Measurements from ENCODE around the gene SELENOO. TPM values are rescaled to one million over a fixed set of nuclear protein-coding genes. Genes with fewer than 3 reads are reported as not detected.
A peak's percentile ranks its signal among the peaks of the same experiment; 100 is the strongest.

SELENOO gene
- total and polyA plus RNA-seq, 2 of the 13 experiments (the other 11 are each of a cell fraction or from before 2014, with no cell fraction given): 14.4 to 19.0 TPM

DNA sequence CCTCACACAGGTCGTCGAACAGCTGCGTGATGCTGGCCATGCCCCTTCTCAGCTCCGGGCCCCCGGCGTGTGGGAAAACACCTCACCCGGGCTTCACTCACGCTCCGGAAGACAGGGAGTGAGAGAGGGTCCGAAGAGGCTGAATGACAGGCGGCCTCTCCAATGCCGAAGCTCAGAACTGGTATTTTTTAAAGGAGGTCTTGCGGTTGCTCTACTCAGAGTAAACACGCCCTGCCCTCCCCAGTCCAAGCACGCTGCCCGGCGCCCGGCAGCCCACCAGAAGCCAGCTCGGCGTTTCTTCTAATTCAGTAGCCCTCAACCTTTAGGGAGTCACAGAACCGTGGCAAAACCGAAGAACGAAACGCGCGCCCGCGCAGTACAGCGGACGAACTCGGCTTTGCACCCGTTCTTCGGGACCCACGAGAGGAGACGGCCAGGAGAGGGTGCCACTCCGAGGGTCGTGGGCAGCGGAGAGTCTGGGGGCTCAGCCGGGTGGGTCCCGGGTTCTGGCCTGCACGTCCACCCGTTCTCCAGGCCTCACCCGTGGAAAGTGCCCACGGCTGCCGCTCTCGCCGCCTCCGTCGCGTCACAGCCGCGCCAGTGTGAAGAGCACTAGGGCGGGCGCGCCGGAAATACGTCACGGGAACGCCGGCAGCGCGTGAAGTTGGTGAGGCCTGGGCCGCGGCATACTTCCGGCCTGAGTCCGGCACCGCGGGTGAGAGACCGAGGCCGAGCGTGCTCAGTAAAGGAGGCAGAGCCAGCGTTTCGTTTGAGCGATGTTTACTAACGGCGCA lies 43.8 kb downstream of the SELENOO start, which contains the start of gene TUBGCP6 (continued):
- TF ChIP-seq, protein P1, sequence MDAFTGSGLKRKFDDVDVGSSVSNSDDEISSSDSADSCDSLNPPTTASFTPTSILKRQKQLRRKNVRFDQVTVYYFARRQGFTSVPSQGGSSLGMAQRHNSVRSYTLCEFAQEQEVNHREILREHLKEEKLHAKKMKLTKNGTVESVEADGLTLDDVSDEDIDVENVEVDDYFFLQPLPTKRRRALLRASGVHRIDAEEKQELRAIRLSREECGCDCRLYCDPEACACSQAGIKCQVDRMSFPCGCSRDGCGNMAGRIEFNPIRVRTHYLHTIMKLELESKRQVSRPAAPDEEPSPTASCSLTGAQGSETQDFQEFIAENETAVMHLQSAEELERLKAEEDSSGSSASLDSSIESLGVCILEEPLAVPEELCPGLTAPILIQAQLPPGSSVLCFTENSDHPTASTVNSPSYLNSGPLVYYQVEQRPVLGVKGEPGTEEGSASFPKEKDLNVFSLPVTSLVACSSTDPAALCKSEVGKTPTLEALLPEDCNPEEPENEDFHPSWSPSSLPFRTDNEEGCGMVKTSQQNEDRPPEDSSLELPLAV (CRISPR knock-in tag; conservative IDR thresholded peaks at IDR 0.05; ENCODE audit: low read depth): no peak
- peak; percentile 83; the same call in 1 of the 2 replicates for TF ChIP-seq SMAD3 (CRISPR knock-in tag; IDR thresholded peaks at IDR 0.05)
- peak; percentile 86 for TF ChIP-seq NFKB2 (CRISPR knock-in tag; IDR thresholded peaks at IDR 0.05; ENCODE audit: borderline replicate concordance)
- no peak for TF ChIP-seq SMC3 (IDR thresholded peaks at IDR 0.05; ENCODE audit: low read length)
- no peak for TF ChIP-seq PHF21A (CRISPR knock-in tag; IDR thresholded peaks at IDR 0.05)
- peak; percentile 83 for TF ChIP-seq ARNT2 (CRISPR knock-in tag; IDR thresholded peaks at IDR 0.05; ENCODE audit: low read depth)
- TF ChIP-seq TCF12 (IDR thresholded peaks at IDR 0.05): no peak
- TF ChIP-seq TCF12 (CRISPR knock-in tag; IDR thresholded peaks at IDR 0.05): no peak
- no peak for TF ChIP-seq ZNF841 (CRISPR knock-in tag; IDR thresholded peaks at IDR 0.05; ENCODE audit: borderline replicate concordance)
- TF ChIP-seq GTF3A (CRISPR knock-in tag; conservative IDR thresholded peaks at IDR 0.05): peak; percentile 83; the same call in 1 of the 2 replicates
- TF ChIP-seq NFE2L2 (IDR thresholded peaks at IDR 0.05; ENCODE audit: low read length): no peak
- TF ChIP-seq KDM1A (CRISPR knock-in tag; IDR thresholded peaks at IDR 0.05): no peak
- peak; percentile 81 for TF ChIP-seq HCFC1 (IDR thresholded peaks at IDR 0.05; ENCODE audit: low read depth, low read length)
- TF ChIP-seq ZC3H13 (CRISPR knock-in tag; IDR thresholded peaks at IDR 0.05): peak; percentile 86; the same call in 1 of the 2 replicates
- TF ChIP-seq ZBTB1 (CRISPR knock-in tag; IDR thresholded peaks at IDR 0.05; ENCODE audit: borderline replicate concordance): no peak
- TF ChIP-seq MIXL1 (CRISPR knock-in tag; IDR thresholded peaks at IDR 0.05): peak; percentile 68; the same call in 1 of the 2 replicates
- TF ChIP-seq, protein P2, sequence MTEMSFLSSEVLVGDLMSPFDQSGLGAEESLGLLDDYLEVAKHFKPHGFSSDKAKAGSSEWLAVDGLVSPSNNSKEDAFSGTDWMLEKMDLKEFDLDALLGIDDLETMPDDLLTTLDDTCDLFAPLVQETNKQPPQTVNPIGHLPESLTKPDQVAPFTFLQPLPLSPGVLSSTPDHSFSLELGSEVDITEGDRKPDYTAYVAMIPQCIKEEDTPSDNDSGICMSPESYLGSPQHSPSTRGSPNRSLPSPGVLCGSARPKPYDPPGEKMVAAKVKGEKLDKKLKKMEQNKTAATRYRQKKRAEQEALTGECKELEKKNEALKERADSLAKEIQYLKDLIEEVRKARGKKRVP (CRISPR knock-in tag; IDR thresholded peaks at IDR 0.05): no peak
- TF ChIP-seq PRMT3 (CRISPR knock-in tag; IDR thresholded peaks at IDR 0.05; ENCODE audit: borderline replicate concordance, low read depth): 0 out of 2 replicates have a peak, but pooled peaks have one; percentile 43
- peak; percentile 69 for TF ChIP-seq MXD4 (CRISPR knock-in tag; IDR thresholded peaks at IDR 0.05)
- TF ChIP-seq ADNP (CRISPR knock-in tag; IDR thresholded peaks at IDR 0.05): no peak
- peak; percentile 92 for TF ChIP-seq KMT2B (CRISPR knock-in tag; IDR thresholded peaks at IDR 0.05)
- no peak for TF ChIP-seq ZSCAN20 (CRISPR knock-in tag; IDR thresholded peaks at IDR 0.05; ENCODE audit: borderline replicate concordance)
- 0 out of 2 replicates have a peak, but pooled peaks have one; percentile 41 for TF ChIP-seq SATB2 (CRISPR knock-in tag; IDR thresholded peaks at IDR 0.05)
- no peak for TF ChIP-seq ZNF816 (CRISPR knock-in tag; IDR thresholded peaks at IDR 0.05; ENCODE audit: borderline replicate concordance)
- TF ChIP-seq NBN (conservative IDR thresholded peaks at IDR 0.05): no peak
- no peak for TF ChIP-seq ZNF674 (CRISPR knock-in tag; IDR thresholded peaks at IDR 0.05; ENCODE audit: low read depth)
- TF ChIP-seq, protein P3, sequence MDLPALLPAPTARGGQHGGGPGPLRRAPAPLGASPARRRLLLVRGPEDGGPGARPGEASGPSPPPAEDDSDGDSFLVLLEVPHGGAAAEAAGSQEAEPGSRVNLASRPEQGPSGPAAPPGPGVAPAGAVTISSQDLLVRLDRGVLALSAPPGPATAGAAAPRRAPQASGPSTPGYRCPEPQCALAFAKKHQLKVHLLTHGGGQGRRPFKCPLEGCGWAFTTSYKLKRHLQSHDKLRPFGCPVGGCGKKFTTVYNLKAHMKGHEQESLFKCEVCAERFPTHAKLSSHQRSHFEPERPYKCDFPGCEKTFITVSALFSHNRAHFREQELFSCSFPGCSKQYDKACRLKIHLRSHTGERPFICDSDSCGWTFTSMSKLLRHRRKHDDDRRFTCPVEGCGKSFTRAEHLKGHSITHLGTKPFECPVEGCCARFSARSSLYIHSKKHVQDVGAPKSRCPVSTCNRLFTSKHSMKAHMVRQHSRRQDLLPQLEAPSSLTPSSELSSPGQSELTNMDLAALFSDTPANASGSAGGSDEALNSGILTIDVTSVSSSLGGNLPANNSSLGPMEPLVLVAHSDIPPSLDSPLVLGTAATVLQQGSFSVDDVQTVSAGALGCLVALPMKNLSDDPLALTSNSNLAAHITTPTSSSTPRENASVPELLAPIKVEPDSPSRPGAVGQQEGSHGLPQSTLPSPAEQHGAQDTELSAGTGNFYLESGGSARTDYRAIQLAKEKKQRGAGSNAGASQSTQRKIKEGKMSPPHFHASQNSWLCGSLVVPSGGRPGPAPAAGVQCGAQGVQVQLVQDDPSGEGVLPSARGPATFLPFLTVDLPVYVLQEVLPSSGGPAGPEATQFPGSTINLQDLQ (CRISPR knock-in tag; IDR thresholded peaks at IDR 0.05): no peak
- TF ChIP-seq ZBTB38 (CRISPR knock-in tag; IDR thresholded peaks at IDR 0.05): peak; percentile 74; the same call in 1 of the 2 replicates

Measured in HepG2 (cell line).